Naive thymus-derived CD4-positive, alpha-beta T cell (primary cell): Measurements from ENCODE around the gene SIGLEC6. TPM values are rescaled to one million over a fixed set of nuclear protein-coding genes. Genes with fewer than 3 reads are reported as not detected.

ENCODE experiments used
- ATAC-seq: fragments of 150-1000 bp; cut with Tn5 transposase; 2 replicates; pipeline ENCODE4 v1.10.0; 2021; ENCODE audit warnings: mild to moderate bottlenecking, moderate library complexity
- CTCF ChIA-PET: fragments of 350-600 bp; sonication (Branson Sonifier 250); formaldehyde crosslinking; loops from one replicate; lab custom pipeline; 2021; ENCODE audit warnings: antibody characterized with exemption; lab: Charles Lee
- POLR2A ChIA-PET: fragments of 350-600 bp; sonication (Branson Sonifier 250); formaldehyde crosslinking; loops from one replicate; lab custom pipeline; 2021; ENCODE audit warnings: antibody characterized with exemption, inconsistent platforms; lab: Charles Lee
- DNase-seq, 9 donors: peaks; one replicate each; pipeline versions ENCODE4 v3.0.0 to v3.0.0-alpha.2; 2020 to 2022; ENCODE audit warnings: mixed read lengths in 1 of 9
- H3K27ac ChIP-seq: one replicate; pipeline ENCODE4 v1.7.0; 2013; ENCODE audit warnings: mild to moderate bottlenecking, low read depth, low read length, moderate library complexity
- H3K27me3 ChIP-seq, 2 donors: one replicate each; pipeline ENCODE4 v1.7.0; 2013; ENCODE audit warnings: low read length in 2 of 2, mild to moderate bottlenecking in 2 of 2, moderate library complexity in 2 of 2; ENCODE audit not compliant: control insufficient read depth in 2 of 2, insufficient read depth in 2 of 2
- H3K36me3 ChIP-seq, 3 experiments: 1 replicate in 2 of 3; 2 replicates in 1 of 3; pipeline ENCODE4 v1.7.0; 2013; ENCODE audit warnings: low read length in 3 of 3, mild to moderate bottlenecking in 3 of 3, moderate library complexity in 1 of 3; ENCODE audit not compliant: insufficient read depth in 3 of 3, control insufficient read depth in 2 of 3
- H3K4me1 ChIP-seq, 2 donors: one replicate each; pipeline ENCODE4 v1.7.0; 2013; ENCODE audit warnings: low read length in 2 of 2, mild to moderate bottlenecking in 2 of 2, moderate library complexity in 1 of 2; ENCODE audit not compliant: control insufficient read depth in 2 of 2, insufficient read depth in 2 of 2
- H3K4me3 ChIP-seq: 2 replicates; pipeline ENCODE4 v1.7.0; 2013; ENCODE audit warnings: mild to moderate bottlenecking, low read length
- H3K9me3 ChIP-seq, 3 experiments: 1 replicate in 2 of 3; 2 replicates in 1 of 3; pipeline ENCODE4 v1.7.0; 2013; ENCODE audit warnings: low read length in 3 of 3; ENCODE audit not compliant: control insufficient read depth in 2 of 3
- H3K27ac Mint-ChIP-seq, 9 donors: one replicate each; pipeline ENCODE4 v1.8.0; 2020 to 2022; ENCODE audit warnings: mixed read lengths in 9 of 9, mild to moderate bottlenecking in 8 of 9, moderate library complexity in 5 of 9, inconsistent platforms in 2 of 9
- H3K27me3 Mint-ChIP-seq, 5 donors: one replicate each; pipeline ENCODE4 v1.8.0; 2021 to 2022; ENCODE audit warnings: mixed read lengths in 5 of 5, mild to moderate bottlenecking in 1 of 5
- H3K36me3 Mint-ChIP-seq, 5 donors: one replicate each; pipeline ENCODE4 v1.8.0; 2020 to 2022; ENCODE audit warnings: mixed read lengths in 5 of 5, mild to moderate bottlenecking in 3 of 5, inconsistent platforms in 1 of 5
- H3K4me1 Mint-ChIP-seq, 7 donors: one replicate each; pipeline ENCODE4 v1.8.0; 2020 to 2022; ENCODE audit warnings: mixed read lengths in 7 of 7, mild to moderate bottlenecking in 3 of 7, inconsistent platforms in 1 of 7
- H3K4me3 Mint-ChIP-seq, 10 donors: one replicate each; pipeline ENCODE4 v1.8.0; 2020 to 2022; ENCODE audit warnings: mild to moderate bottlenecking in 10 of 10, mixed read lengths in 10 of 10, moderate library complexity in 6 of 10, inconsistent platforms in 2 of 10
- H3K9me3 Mint-ChIP-seq, 11 donors: one replicate each; pipeline ENCODE4 v1.8.0; 2020 to 2022; ENCODE audit warnings: mixed read lengths in 11 of 11, mild to moderate bottlenecking in 4 of 11, inconsistent platforms in 1 of 11, moderate library complexity in 1 of 11
- intact Hi-C, 2 donors: fragments of 100-400 bp; cut with micrococcal nuclease; formaldehyde crosslinking; loops; one replicate each; pipeline ENCODE4 v1.15.1; 2023
- polyA plus RNA-seq, 2 donors: library from polyadenylated mRNA; unstranded; fragments of 300-500 nt; fragmentation: Illumina TruSeq; gene quantifications; one replicate each; pipeline ENCODE4 v1.2.3, GENCODE V29; 2021
- total RNA-seq, 6 experiments: library from RNA in 5 of 6; stranded (reverse) in 5 of 6; gene quantifications; 1 replicate in 5 of 6; 2 replicates in 1 of 6; pipeline ENCODE4 v1.2.3 and lab custom pipeline; 2021 to 2026

SIGLEC6 gene
- total and polyA plus RNA-seq, 7 experiments from 2014 or later: 0.46 to 2.5 (median 0.64) TPM; not detected in 2

DNA sequence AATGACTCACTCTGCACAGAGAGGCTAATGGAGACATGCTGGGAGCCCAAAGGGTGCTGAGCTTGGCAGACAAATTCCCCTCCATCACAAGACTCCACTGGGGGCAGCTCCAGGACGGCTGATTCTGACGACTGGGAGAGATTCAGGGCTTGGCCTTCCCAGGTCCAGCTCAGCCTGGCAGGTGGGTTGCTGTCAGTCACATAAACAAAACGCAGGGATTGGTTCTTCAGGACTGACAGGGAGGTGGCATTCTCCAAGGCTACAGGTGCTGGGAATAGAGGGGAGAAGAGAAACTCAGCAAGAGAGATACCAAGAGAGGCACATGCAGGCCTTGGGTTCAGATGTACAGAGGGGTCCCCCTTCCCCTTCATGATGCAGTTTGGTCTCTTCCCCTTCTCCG is 28.9 kb upstream of the SIGLEC6 start:
- no peaks in the 10 kb centered on the region for H3K4me1 ChIP-seq
- ATAC-seq (no peak), DNase-seq (no peak)
- Mint-ChIP-seq H3K4me1 (no peaks in the 10 kb centered on the region), H3K27me3 (peaks cover 34 to 78% (median 76%) of the 10 kb centered on the region in 5 donors), H3K27ac (no peak overlapping the region), H3K9me3 (peaks cover 0 to 6% (median 0%) of the 10 kb centered on the region in 11 donors), H3K4me3 (no peak overlapping the region), H3K36me3 (peaks cover 0 to 4% (median 0%) of the 10 kb centered on the region in 5 donors)
- intact Hi-C loops: no loop called here
- peaks cover 0 to 6% of the 10 kb centered on the region in 2 donors for H3K27me3 ChIP-seq
- ChIA-PET CTCF (no interaction called here), POLR2A (no interaction called here)
- no peak overlapping the region for H3K27ac ChIP-seq
- no peak overlapping the region for H3K4me3 ChIP-seq
- no peaks in the 10 kb centered on the region for H3K36me3 ChIP-seq
- no peaks in the 10 kb centered on the region for H3K9me3 ChIP-seq

DNA sequence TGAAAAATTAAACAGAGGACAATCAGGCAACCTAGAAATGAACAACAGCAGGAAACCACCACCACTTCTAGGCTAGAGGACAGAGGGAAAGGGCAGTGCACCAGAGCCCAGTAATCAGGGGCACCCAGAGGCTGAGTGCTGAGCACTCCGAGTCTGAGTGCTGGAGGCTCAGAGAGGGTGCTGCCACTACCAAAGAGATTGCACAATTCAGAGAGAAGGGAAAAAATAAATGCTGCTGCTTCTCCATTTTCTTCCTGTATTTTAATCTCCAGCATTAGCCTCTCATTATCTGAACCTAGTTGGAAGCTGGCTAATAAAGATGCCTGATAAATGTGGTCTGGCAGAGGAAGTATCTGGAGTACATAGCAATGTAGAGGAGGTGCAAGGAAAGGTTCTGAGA is 27.8 kb upstream of the SIGLEC6 start:
- peaks cover 32 to 77% (median 73%) of the 10 kb centered on the region in 5 donors for H3K27me3 Mint-ChIP-seq
- intact Hi-C loops: no loop called here
- Histone ChIP-seq H3K4me3 (no peak overlapping the region), H3K36me3 (no peaks in the 10 kb centered on the region), H3K9me3 (no peaks in the 10 kb centered on the region), H3K27ac (no peak overlapping the region), H3K4me1 (no peaks in the 10 kb centered on the region), H3K27me3 (peaks cover 0 to 6% of the 10 kb centered on the region in 2 donors)
- ATAC-seq: no peak
- H3K4me3 Mint-ChIP-seq: no peak overlapping the region
- H3K27ac Mint-ChIP-seq: no peak overlapping the region
- H3K4me1 Mint-ChIP-seq: no peaks in the 10 kb centered on the region
- POLR2A ChIA-PET: no interaction called here
- peaks cover 0 to 4% (median 0%) of the 10 kb centered on the region in 5 donors for H3K36me3 Mint-ChIP-seq
- no peak for DNase-seq
- CTCF ChIA-PET: no interaction called here
- H3K9me3 Mint-ChIP-seq: peaks cover 0 to 13% (median 0%) of the 10 kb centered on the region in 11 donors

DNA sequence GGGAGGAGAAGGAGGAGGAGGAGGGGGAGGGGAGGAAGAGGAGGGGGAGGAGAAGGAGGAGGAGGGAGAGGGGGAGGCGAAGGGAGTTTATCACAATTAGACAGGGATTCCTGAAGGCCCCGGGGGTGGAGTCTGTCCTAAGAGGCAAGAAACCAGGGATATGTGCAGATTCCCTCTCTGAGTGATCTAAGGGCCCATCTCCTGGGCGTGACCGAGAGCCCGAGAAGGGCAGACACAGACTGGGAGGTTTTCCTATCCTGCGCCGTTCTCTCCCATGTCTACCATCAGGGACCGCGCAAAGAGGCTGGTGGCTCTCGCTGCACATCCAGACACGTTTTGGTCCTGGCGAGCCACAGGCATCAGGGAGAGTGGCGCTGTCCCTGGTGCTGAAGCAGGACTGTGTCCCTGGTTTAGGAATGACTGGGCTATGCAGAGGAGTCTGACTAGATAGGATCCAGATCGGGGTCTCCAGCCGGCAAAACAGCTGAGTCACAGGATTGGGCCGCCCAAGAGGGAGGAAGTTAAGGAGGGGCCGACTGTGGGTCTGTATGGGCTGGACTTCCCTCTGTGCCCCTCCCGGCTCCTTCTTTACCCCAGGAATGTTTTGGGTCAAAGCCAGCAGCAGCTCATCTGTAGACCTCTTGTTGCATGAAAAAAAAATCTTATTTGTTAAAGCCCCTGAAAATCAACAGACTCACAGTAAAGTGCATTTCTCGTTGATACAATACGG is 21.7 kb upstream of the SIGLEC6 start:
- POLR2A ChIA-PET: no interaction called here
- Histone ChIP-seq H3K4me1 (no peaks in the 10 kb centered on the region), H3K36me3 (no peaks in the 10 kb centered on the region), H3K27me3 (peaks cover 0 to 7% of the 10 kb centered on the region in 2 donors), H3K9me3 (no peaks in the 10 kb centered on the region), H3K27ac (no peak overlapping the region), H3K4me3 (no peak overlapping the region)
- CTCF ChIA-PET: no interaction called here
- DNase-seq (peak in 1 of 9 donors; percentile 62), ATAC-seq (peak; percentile 54)
- Mint-ChIP-seq H3K9me3 (peaks cover 0 to 23% (median 5%) of the 10 kb centered on the region in 11 donors), H3K27ac (no peak overlapping the region), H3K4me3 (no peak overlapping the region), H3K4me1 (peaks cover 8 to 21% (median 10%) of the 10 kb centered on the region in 7 donors), H3K27me3 (peaks cover 22 to 75% (median 65%) of the 10 kb centered on the region in 5 donors), H3K36me3 (peaks cover 0 to 9% (median 0%) of the 10 kb centered on the region in 5 donors)
- intact Hi-C loops: no loop called here

DNA sequence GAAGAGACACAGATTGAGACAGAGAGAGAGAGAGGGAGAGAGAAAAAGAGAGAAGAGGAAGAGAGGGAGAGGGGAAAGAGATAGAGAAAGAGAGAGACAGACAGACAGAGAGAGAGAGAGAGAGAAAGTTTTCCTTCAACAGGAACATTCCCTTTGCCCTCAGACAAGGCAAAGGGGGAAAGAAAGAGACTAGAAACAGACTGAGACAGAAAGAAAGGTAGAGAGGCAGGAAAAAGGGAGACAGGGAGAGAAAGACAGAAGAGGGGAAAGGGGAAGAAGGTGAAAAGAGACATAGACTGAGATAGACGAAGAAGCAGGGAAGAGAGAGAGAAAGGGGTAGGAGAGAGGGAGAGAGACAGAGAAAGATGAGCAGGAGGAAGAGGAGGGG is 21.1 kb upstream of the SIGLEC6 start:
- Mint-ChIP-seq H3K36me3 (peaks cover 0 to 10% (median 0%) of the 10 kb centered on the region in 5 donors), H3K4me1 (peaks cover 8 to 26% (median 10%) of the 10 kb centered on the region in 7 donors), H3K27ac (no peak overlapping the region), H3K4me3 (no peak overlapping the region), H3K27me3 (peaks cover 21 to 81% (median 67%) of the 10 kb centered on the region in 5 donors), H3K9me3 (peaks cover 0 to 23% (median 5%) of the 10 kb centered on the region in 11 donors)
- ChIA-PET CTCF (no interaction called here), POLR2A (no interaction called here)
- intact Hi-C loops: no loop called here
- DNase-seq: no peak
- no peak overlapping the region for H3K27ac ChIP-seq
- H3K4me3 ChIP-seq: no peak overlapping the region
- no peak for ATAC-seq
- H3K9me3 ChIP-seq: no peaks in the 10 kb centered on the region
- H3K36me3 ChIP-seq: no peaks in the 10 kb centered on the region
- H3K4me1 ChIP-seq: no peaks in the 10 kb centered on the region
- peaks cover 0 to 7% of the 10 kb centered on the region in 2 donors for H3K27me3 ChIP-seq

DNA sequence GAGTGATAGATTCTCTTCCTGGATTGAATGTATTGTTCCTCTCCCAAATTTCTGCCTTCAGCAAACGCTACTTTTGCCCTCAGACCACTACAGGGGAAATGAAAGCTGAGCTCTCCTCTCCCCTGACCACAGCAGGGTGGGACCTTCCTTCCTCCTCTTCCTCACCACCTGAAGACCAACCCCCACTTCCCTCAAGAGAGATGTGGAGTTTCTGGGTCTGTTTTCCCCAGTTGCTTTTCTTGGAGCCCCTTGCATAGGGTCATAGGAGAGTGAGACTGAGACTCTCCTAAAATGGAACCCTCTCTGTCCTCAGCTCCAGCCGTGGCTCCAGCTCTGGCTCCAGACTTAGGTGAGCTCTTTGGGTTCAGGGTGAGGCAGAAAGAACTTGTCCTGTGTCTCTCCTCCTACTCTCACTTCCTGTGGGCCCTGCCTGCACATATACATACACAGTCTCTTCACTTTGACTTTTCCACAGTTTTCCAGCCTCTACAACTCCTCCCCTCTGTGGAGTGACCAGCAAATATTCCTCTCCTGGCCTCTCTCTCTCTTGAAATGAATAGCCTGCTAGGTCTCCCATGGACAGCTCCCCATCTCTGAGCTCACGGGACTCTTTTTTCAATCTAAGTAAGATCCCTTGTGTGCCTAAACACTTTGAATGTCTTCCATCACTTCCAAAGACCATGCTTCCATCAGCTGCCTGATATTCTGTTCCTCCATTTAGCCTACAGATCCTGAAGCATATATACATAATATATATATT is 20.4 kb upstream of the SIGLEC6 start:
- Mint-ChIP-seq H3K36me3 (peaks cover 0 to 12% (median 0%) of the 10 kb centered on the region in 5 donors), H3K4me3 (peak overlapping the region in 2 of 10 donors; percentile 4 to 45), H3K9me3 (peaks cover 0 to 23% (median 4%) of the 10 kb centered on the region in 11 donors), H3K4me1 (peaks cover 8 to 34% (median 10%) of the 10 kb centered on the region in 7 donors), H3K27ac (no peak overlapping the region), H3K27me3 (peaks cover 26 to 85% (median 70%) of the 10 kb centered on the region in 5 donors)
- Histone ChIP-seq H3K9me3 (no peaks in the 10 kb centered on the region), H3K27me3 (peaks cover 0 to 7% of the 10 kb centered on the region in 2 donors), H3K36me3 (no peaks in the 10 kb centered on the region), H3K4me1 (no peaks in the 10 kb centered on the region), H3K27ac (no peak overlapping the region), H3K4me3 (no peak overlapping the region)
- intact Hi-C loops: no loop called here
- CTCF ChIA-PET: no interaction called here
- POLR2A ChIA-PET: no interaction called here
- DNase-seq (no peak), ATAC-seq (no peak)

DNA sequence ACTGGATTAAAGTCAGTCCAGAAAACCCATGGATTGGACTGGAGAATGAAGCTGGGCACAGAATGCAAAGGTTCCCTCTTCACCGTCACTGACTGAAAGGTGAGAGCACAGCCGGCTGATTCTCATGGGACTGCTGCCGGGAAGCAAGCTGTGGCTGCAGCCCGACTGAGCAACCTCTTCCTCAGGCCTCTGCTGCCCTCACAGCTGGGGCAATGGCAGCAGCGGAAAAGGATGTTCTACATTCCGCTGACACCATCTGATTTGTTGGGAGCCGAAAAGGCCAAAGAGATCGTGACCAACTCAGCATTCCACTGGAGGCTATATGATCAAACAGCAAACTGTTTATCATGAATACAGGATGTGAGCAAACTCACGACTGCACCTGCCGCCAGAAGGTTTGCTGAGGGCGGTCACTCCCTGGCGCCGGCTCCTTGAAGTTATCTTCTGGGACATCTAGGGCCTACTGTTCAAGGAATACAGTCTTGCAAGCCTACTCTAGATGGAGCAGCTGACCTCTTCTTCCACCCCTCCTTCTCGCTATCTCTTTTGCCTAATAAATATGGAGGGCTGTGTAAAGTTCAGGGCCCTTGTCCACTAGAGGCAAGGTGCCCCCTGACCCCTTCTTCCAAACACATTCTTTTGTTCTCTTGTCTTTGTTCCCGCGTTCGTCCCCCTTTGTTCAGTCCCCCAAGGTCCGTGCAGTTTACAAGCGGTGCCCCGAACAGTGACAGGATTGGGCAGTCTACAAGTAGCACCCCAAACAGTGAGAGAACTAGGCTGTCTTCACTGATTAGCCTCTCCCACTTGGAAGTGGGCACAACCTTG is 19.6 kb upstream of the SIGLEC6 start:
- H3K9me3 ChIP-seq: no peaks in the 10 kb centered on the region
- H3K27me3 ChIP-seq: peaks cover 0 to 7% of the 10 kb centered on the region in 2 donors
- H3K36me3 ChIP-seq: no peaks in the 10 kb centered on the region
- H3K27ac ChIP-seq: no peak overlapping the region
- H3K4me3 Mint-ChIP-seq: peak overlapping the region in 1 of 10 donors; percentile 45
- peaks cover 8 to 40% (median 10%) of the 10 kb centered on the region in 7 donors for H3K4me1 Mint-ChIP-seq
- H3K27me3 Mint-ChIP-seq: peaks cover 31 to 81% (median 69%) of the 10 kb centered on the region in 5 donors
- ATAC-seq (no peak), DNase-seq (no peak)
- peaks cover 0 to 12% (median 0%) of the 10 kb centered on the region in 5 donors for H3K36me3 Mint-ChIP-seq
- H3K27ac Mint-ChIP-seq: no peak overlapping the region
- ChIA-PET CTCF (no interaction called here), POLR2A (no interaction called here)
- no peak overlapping the region for H3K4me3 ChIP-seq
- intact Hi-C loops: no loop called here
- no peaks in the 10 kb centered on the region for H3K4me1 ChIP-seq
- H3K9me3 Mint-ChIP-seq: peaks cover 0 to 23% (median 3%) of the 10 kb centered on the region in 11 donors
